Bronchial epithelial cell (primary cell): ENCODE results near the gene PRMT3. TPM values are rescaled to one million over a fixed set of nuclear protein-coding genes. Genes with fewer than 3 reads are reported as not detected.
"Not testable (repeated sequence)": the region's sequence is repeated elsewhere in the genome, so short reads cannot be mapped to it uniquely, and the experiment has no call there.

ENCODE experiments used
- DNase-seq: peaks from one replicate; pipeline ENCODE4 v3.0.0-alpha.2; 2010; ENCODE audit warnings: low read depth
- FAIRE-seq: peaks from 2 replicates; lab custom pipeline; 2011; peaks lifted over from hg19 to GRCh38; lab: Jason Lieb, UNC
- H3K27me3 ChIP-seq: 2 replicates; pipeline ENCODE4 v1.5.1; 2011; ENCODE audit warnings: low read length; ENCODE audit not compliant: control insufficient read depth, insufficient read depth
- H3K36me3 ChIP-seq: 2 replicates; pipeline ENCODE4 v1.5.1; 2011; ENCODE audit warnings: low read length; ENCODE audit not compliant: control insufficient read depth, insufficient read depth
- H3K4me3 ChIP-seq: 2 replicates; pipeline ENCODE4 v1.5.1; 2011; ENCODE audit warnings: mild to moderate bottlenecking, low read depth, low read length, control low read depth
- total RNA-seq: library from RNA; depleted of rRNA; stranded (reverse); fragments of >200 nt; gene quantifications from 2 replicates; pipeline ENCODE4 v1.2.1, GENCODE V29; 2014
- TF ChIP-seq, protein P1 (sequence below): IDR thresholded peaks from 2 replicates; pipeline ENCODE4 v1.5.1; 2011; ENCODE audit warnings: mild to moderate bottlenecking, moderate library complexity, low read length, control low read depth, inconsistent platforms; ENCODE audit not compliant: insufficient read depth, severe bottlenecking

PRMT3 gene
- total RNA-seq, 1 donor from 2014 or later = 26.9 TPM

DNA sequence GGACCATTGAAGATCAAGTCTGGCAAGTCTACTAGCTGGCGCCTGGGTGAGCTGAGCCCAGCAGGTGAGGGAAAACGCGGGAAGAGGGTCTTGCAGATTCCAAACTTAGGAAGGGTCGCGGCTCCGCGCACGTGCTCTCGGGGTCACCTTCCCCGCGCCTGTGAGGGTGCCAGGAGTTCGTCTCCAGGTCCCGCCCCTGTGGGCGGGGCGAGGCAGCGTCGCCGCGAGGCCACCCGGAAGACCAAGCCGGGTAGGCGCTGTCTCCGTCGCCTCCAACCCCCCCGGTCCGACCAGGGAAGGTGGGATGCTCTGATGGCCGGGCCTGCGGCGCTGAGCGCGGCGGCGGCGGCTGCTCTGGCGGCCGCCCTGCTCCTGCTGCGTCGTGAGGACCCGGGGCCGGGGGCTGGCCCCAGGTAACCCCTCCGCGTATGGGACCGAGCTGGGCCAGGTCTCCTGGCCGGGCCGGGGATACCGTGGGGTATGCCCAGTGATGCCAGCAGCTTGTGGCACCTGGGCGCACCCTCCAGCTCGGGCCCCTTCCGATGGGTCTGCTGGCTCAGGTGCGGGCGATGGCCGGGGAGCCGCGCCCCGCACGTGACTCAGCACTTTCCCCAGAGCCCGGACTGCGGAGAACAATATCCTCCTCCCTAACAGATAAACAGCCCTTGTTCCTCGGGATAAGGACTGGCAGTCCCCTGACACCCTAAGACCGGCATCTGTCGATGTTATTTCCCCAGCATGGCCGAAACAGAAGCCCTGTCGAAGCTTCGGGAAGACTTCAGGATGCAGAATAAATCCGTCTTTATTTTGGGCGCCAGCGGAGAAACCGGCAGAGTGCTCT, 23.8 kb upstream of the PRMT3 start, which contains the start of gene HTATIP2:
Gene HTATIP2 (plus strand): TSS at position 215 of the 841 bp plus-strand sequence. CDS start 524 bp downstream, at position 739.
- H3K4me3 ChIP-seq = peak within 1 kb of the TSS; percentile 58
- H3K27me3 ChIP-seq = no peaks in the 10 kb centered on the region
- no peaks in the 10 kb centered on the region for H3K36me3 ChIP-seq
- DNase-seq (peak; percentile 46), FAIRE-seq (no peak)
- TF ChIP-seq, protein P1, sequence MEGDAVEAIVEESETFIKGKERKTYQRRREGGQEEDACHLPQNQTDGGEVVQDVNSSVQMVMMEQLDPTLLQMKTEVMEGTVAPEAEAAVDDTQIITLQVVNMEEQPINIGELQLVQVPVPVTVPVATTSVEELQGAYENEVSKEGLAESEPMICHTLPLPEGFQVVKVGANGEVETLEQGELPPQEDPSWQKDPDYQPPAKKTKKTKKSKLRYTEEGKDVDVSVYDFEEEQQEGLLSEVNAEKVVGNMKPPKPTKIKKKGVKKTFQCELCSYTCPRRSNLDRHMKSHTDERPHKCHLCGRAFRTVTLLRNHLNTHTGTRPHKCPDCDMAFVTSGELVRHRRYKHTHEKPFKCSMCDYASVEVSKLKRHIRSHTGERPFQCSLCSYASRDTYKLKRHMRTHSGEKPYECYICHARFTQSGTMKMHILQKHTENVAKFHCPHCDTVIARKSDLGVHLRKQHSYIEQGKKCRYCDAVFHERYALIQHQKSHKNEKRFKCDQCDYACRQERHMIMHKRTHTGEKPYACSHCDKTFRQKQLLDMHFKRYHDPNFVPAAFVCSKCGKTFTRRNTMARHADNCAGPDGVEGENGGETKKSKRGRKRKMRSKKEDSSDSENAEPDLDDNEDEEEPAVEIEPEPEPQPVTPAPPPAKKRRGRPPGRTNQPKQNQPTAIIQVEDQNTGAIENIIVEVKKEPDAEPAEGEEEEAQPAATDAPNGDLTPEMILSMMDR = no peak

DNA sequence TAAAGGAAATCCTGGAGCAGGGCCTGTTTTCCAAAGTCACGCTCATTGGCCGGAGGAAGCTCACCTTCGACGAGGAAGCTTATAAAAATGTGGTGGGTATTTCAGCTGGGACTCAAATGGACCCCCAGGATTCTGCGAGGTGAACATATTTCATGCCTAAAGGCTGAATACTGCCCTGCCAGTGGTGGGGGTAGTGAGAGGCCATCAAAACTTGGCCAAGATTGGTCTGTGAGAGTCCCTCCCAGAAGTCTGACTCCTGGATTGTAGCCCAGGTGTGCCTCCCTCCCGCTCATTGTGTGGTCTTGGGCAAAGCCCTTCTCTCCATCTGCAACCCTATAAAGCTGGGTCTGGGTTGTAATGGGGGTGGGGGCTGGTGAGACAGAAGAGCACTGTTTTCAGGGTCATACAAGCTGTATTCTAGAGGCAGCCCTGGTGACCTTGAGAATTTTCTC, 23.1 kb upstream of the PRMT3 start:
- no peaks in the 10 kb centered on the region for H3K36me3 ChIP-seq
- FAIRE-seq (no peak), DNase-seq (no peak)
- peak overlapping the region; percentile 58 for H3K4me3 ChIP-seq
- H3K27me3 ChIP-seq = no peaks in the 10 kb centered on the region
- TF ChIP-seq, protein P1 = no peak

DNA sequence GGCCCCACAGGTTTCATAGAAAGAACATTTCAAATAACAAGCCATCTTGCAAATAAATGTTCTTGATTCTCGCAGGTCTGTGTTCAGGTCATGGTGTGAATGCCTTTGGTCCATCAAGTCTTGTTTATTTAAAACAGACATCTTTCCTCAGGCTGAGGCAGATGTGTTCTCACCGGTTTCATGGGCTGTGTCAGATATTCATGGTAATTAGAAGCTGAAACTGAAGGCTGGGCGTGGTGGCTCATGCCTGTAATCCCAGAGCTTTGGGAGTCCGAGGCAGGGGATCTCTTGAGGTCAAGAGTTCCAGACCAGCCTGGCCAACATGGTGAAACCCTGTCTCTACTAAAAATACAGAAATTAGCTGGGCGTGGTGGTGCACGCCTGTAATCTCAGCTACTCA, 22.1 kb upstream of the PRMT3 start:
- not testable (repeated sequence) for DNase-seq, H3K36me3 ChIP-seq, H3K4me3 ChIP-seq, H3K27me3 ChIP-seq, FAIRE-seq

DNA sequence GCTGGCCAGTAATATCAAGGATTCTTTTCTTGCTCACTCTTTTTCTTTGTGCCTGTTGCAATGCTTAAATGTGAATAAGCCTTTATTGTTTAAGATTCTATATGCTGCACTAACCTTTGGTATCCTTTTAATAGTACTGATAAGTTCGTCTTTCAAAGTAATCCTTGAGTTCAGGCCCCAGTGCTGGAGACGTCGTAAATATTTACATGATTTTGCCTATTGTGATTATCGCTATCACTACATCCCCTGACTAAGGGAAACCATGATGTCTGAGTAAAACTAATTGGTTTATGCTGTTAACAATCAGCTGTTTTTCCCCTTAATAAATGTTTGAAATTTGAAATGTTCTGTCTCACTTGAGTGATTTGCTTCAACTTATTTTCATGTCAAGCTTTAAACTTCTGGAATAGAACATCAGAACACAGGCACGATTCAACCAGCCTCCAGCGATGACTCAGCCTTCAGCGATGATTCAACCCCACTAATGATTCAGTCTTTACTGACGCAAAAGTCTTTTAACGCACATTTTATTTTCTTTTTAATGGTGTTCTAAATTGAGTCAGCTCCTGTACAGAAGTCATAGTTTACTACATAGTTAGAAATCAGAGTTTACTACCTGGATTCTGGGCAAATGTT, 20.1 kb upstream of the PRMT3 start:
- TF ChIP-seq, protein P1 = no peak
- FAIRE-seq (no peak), DNase-seq (peak; percentile 93)
- H3K27me3 ChIP-seq = no peaks in the 10 kb centered on the region
- no peak overlapping the region for H3K4me3 ChIP-seq
- no peaks in the 10 kb centered on the region for H3K36me3 ChIP-seq

DNA sequence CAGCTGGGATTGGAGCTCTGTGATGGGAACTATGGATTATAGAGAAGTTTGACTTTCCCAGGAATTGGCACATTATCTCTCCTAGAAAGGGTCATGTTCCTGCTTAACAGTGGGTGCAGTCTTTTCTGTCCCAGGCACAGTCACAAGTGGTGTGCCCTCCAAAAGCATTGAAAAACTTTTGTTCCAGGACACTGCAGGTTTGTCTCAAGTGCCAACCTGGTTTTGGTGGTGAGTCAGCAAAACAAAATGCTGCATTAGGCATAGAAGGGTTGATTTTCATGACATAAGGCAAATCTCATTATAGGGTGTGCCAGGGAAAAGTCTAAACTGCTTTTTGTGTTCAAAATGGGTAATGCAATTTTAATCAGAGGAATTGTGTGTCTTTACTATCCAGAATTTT, 19.1 kb upstream of the PRMT3 start:
- peak; percentile 84 for DNase-seq
- no peak for FAIRE-seq
- Histone ChIP-seq H3K4me3 (no peak overlapping the region), H3K27me3 (no peaks in the 10 kb centered on the region), H3K36me3 (no peaks in the 10 kb centered on the region)
- TF ChIP-seq, protein P1 = no peak

DNA sequence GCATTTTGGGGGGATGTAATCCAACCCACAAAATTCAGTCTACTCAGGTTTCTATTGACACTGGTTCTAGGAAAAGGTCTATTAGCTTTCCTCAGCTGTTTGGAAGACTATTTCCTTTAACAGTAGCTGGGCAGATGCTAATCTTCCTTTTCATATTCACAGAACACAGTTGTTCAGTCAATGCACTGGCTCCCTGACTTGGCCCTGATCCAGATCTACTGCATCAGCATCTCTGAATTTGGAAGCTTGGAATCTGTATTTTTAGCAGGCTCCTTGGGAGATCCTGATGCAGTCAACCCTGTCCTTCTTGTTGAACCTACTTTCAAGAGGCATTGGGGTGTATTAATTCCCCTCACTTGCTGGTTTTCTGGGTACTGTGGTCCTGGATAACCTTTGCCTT, 17.7 kb upstream of the PRMT3 start:
- FAIRE-seq (no peak), DNase-seq (no peak)
- H3K4me3 ChIP-seq = no peak overlapping the region
- peaks cover 1% of the 10 kb centered on the region for H3K36me3 ChIP-seq
- no peaks in the 10 kb centered on the region for H3K27me3 ChIP-seq
- TF ChIP-seq, protein P1 = no peak
